Mesendoderm (in vitro differentiated cells): Measurements from ENCODE around the gene PKN2.

ENCODE experiments used
- DNase-seq: peaks from one replicate; pipeline ENCODE4 v3.0.0; 2013
- H2AK5ac ChIP-seq: 2 replicates; pipeline ENCODE4 v1.6.1; 2013; ENCODE audit warnings: low read length, inconsistent platforms
- H2BK120ac ChIP-seq: 2 replicates; pipeline ENCODE4 v1.6.1; 2013; ENCODE audit warnings: low read depth, mild to moderate bottlenecking, low read length, moderate library complexity, mixed read lengths
- H2BK15ac ChIP-seq: replicated peaks from 2 replicates; pipeline ENCODE4 v1.6.1; 2013; ENCODE audit warnings: low read depth, mild to moderate bottlenecking, moderate library complexity
- H2BK5ac ChIP-seq: 2 replicates; pipeline ENCODE4 v1.6.1; 2013; ENCODE audit warnings: low read length, inconsistent platforms
- H3K18ac ChIP-seq: 2 replicates; pipeline ENCODE4 v1.6.1; 2013; ENCODE audit warnings: mild to moderate bottlenecking, low read length, mixed read lengths
- H3K23ac ChIP-seq: one replicate; pipeline ENCODE4 v1.6.1; 2013; ENCODE audit warnings: low read length
- H3K27ac ChIP-seq: 2 replicates; pipeline ENCODE4 v1.5.1; 2013; ENCODE audit warnings: low read depth, mild to moderate bottlenecking, inconsistent platforms, low read length, moderate library complexity
- H3K27me3 ChIP-seq: 2 replicates; pipeline ENCODE4 v1.6.1; 2013; ENCODE audit warnings: low read length, control low read depth, mild to moderate bottlenecking, inconsistent platforms; ENCODE audit not compliant: insufficient read depth, poor library complexity
- H3K36me3 ChIP-seq: 2 replicates; pipeline ENCODE4 v1.6.1; 2013; ENCODE audit warnings: low read length, inconsistent platforms; ENCODE audit not compliant: control insufficient read depth, insufficient read depth
- H3K4ac ChIP-seq: one replicate; pipeline ENCODE4 v1.6.1; 2013; ENCODE audit warnings: low read depth, mild to moderate bottlenecking, low read length, moderate library complexity
- H3K4me1 ChIP-seq: 2 replicates; pipeline ENCODE4 v1.6.1; 2013; ENCODE audit warnings: low read depth, low read length, inconsistent platforms; ENCODE audit not compliant: control insufficient read depth
- H3K4me2 ChIP-seq: 2 replicates; pipeline ENCODE4 v1.6.1; 2013; ENCODE audit warnings: low read length
- H3K4me3 ChIP-seq: 2 replicates; pipeline ENCODE4 v1.5.1; 2013; ENCODE audit warnings: mild to moderate bottlenecking, low read length
- H3K56ac ChIP-seq: one replicate; pipeline ENCODE4 v1.6.1; 2013; ENCODE audit warnings: low read length
- H3K79me1 ChIP-seq: 2 replicates; pipeline ENCODE4 v1.6.1; 2013; ENCODE audit warnings: low read length, inconsistent platforms
- H3K79me2 ChIP-seq: 2 replicates; pipeline ENCODE4 v1.6.1; 2013; ENCODE audit warnings: mild to moderate bottlenecking, low read length; ENCODE audit not compliant: control insufficient read depth, insufficient read depth
- H3K9ac ChIP-seq: 2 replicates; pipeline ENCODE4 v1.6.1; 2013; ENCODE audit warnings: low read length, inconsistent platforms
- H4K5ac ChIP-seq: one replicate; pipeline ENCODE4 v1.6.1; 2013; ENCODE audit warnings: low read length
- H4K8ac ChIP-seq: one replicate; pipeline ENCODE4 v1.6.1; 2013; ENCODE audit warnings: low read depth, mild to moderate bottlenecking, control low read depth, low read length, moderate library complexity
- WGBS: extraction: QIAGEN DNeasy Blood & Tissue Kit; methylation state at CpG from one replicate; pipeline ENCODE4 v1.1.7; 2013; ENCODE audit warnings: low lambda C conversion rate, missing lambda C conversion rate; ENCODE audit not compliant: insufficient coverage; ENCODE audit errors: extremely low coverage; 5-methylcytosine and 5-hydroxymethylcytosine counted together

PKN2 gene

GRCh38 chr1:88661951-88662699, 21.9 kb upstream of the PKN2 start:
- Histone ChIP-seq H2BK5ac (peak overlapping the region; percentile 8), H3K23ac (no peak overlapping the region), H4K5ac (no peak overlapping the region), H3K4me3 (no peak overlapping the region), H3K4ac (no peak overlapping the region), H3K27ac (no peak overlapping the region), H3K79me2 (no peaks in the 10 kb centered on the region), H4K8ac (no peak overlapping the region), H3K79me1 (no peaks in the 10 kb centered on the region), H2AK5ac (no peak overlapping the region), H3K27me3 (peaks cover 2% of the 10 kb centered on the region), H3K4me1 (no peaks in the 10 kb centered on the region), H3K9ac (no peak overlapping the region), H3K36me3 (no peaks in the 10 kb centered on the region), H3K56ac (peak overlapping the region; percentile 26), H3K18ac (no peak overlapping the region), H2BK120ac (no peak overlapping the region), H2BK15ac (no peak overlapping the region), H3K4me2 (no peak overlapping the region)
- no CpG with 5 or more reads among the region's 2 CpGs for WGBS
- peak; percentile 91 for DNase-seq

GRCh38 chr1:88662723-88663122, 21.4 kb upstream of the PKN2 start:
- DNase-seq, result peak; percentile 28
- Histone ChIP-seq H2BK15ac (peak overlapping the region; percentile 57), H3K4me2 (no peak overlapping the region), H2BK5ac (peak overlapping the region; percentile 6), H3K56ac (no peak overlapping the region), H3K9ac (no peak overlapping the region), H4K8ac (no peak overlapping the region), H2AK5ac (no peak overlapping the region), H3K79me1 (no peaks in the 10 kb centered on the region), H4K5ac (no peak overlapping the region), H3K27ac (peak overlapping the region; percentile 67), H3K4me1 (no peaks in the 10 kb centered on the region), H3K79me2 (no peaks in the 10 kb centered on the region), H3K27me3 (peaks cover 2% of the 10 kb centered on the region), H3K18ac (no peak overlapping the region), H3K4ac (no peak overlapping the region), H3K4me3 (no peak overlapping the region), H3K23ac (no peak overlapping the region), H3K36me3 (no peaks in the 10 kb centered on the region), H2BK120ac (no peak overlapping the region)
- no CpG with 5 or more reads among the region's 2 CpGs for WGBS

DNA sequence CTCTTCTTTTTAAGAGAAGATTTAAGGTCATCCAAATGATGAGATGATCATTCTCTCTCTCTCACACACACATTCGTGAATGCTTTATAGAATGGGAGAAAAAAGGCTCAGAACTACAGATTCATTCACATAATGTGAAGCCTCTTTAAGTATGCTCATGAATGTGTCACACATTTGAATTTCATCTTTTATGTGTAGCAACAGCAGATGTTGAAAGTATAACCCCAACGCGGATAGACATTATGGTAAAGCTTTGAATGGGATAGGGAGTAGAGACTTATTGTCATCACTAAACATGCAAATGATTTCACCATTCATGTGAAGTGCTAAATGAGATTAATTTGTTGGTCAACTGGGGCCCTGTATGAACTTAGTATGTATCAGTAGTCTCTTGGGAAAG, 15.7 kb upstream of the PKN2 start:
- Histone ChIP-seq H4K5ac (no peak overlapping the region), H3K79me2 (no peaks in the 10 kb centered on the region), H3K4me3 (no peak overlapping the region), H3K4me2 (no peak overlapping the region), H3K4me1 (no peaks in the 10 kb centered on the region), H2BK120ac (no peak overlapping the region), H3K27ac (no peak overlapping the region), H3K36me3 (no peaks in the 10 kb centered on the region), H3K79me1 (no peaks in the 10 kb centered on the region), H3K4ac (no peak overlapping the region), H2BK15ac (no peak overlapping the region), H3K9ac (no peak overlapping the region), H3K23ac (no peak overlapping the region), H3K56ac (no peak overlapping the region), H3K18ac (no peak overlapping the region), H3K27me3 (peaks cover 2% of the 10 kb centered on the region), H2AK5ac (no peak overlapping the region), H4K8ac (no peak overlapping the region), H2BK5ac (no peak overlapping the region)
- WGBS, result no CpG with 5 or more reads among the region's 3 CpGs
- no peak for DNase-seq

GRCh38 chr1:88670462-88670861, 13.6 kb upstream of the PKN2 start:
- H3K18ac ChIP-seq, result no peak overlapping the region
- no peaks in the 10 kb centered on the region for H3K4me1 ChIP-seq
- no peak overlapping the region for H3K4me2 ChIP-seq
- no peak overlapping the region for H2BK120ac ChIP-seq
- H3K79me1 ChIP-seq, result no peaks in the 10 kb centered on the region
- H3K79me2 ChIP-seq, result no peaks in the 10 kb centered on the region
- no peak overlapping the region for H3K4me3 ChIP-seq
- H3K4ac ChIP-seq, result no peak overlapping the region
- no peak overlapping the region for H2BK15ac ChIP-seq
- no peak overlapping the region for H3K56ac ChIP-seq
- no peak overlapping the region for H4K8ac ChIP-seq
- no peak overlapping the region for H3K9ac ChIP-seq
- H2AK5ac ChIP-seq, result no peak overlapping the region
- no peak for DNase-seq
- H2BK5ac ChIP-seq, result no peak overlapping the region
- no peaks in the 10 kb centered on the region for H3K36me3 ChIP-seq
- no peak overlapping the region for H4K5ac ChIP-seq
- no peak overlapping the region for H3K23ac ChIP-seq
- H3K27ac ChIP-seq, result no peak overlapping the region
- peaks cover 2% of the 10 kb centered on the region for H3K27me3 ChIP-seq
- WGBS, result no CpG with 5 or more reads among the region's 3 CpGs

DNA sequence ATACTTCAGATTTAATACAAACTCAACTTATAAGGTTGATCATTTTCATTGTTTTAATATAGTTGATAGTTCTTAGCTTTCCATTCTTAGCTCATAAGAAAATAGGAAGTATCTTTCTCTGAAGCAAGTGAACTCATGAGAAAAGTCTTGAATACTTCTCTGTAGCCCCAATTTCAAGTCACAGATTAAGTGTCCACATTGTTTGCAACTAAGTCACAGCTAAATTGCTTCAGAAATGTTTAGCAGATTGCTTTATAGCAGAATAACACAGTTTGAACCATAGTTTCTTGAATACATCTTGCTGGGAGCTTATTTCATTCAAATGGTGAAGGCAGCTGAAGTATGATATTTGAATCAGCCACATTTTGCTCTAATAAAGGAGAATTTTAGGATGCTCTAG, 10.6 kb upstream of the PKN2 start:
- no peaks in the 10 kb centered on the region for H3K79me2 ChIP-seq
- no peak overlapping the region for H3K18ac ChIP-seq
- H3K4me3 ChIP-seq, result no peak overlapping the region
- no peaks in the 10 kb centered on the region for H3K27me3 ChIP-seq
- no peak overlapping the region for H3K23ac ChIP-seq
- H3K4ac ChIP-seq, result no peak overlapping the region
- no peaks in the 10 kb centered on the region for H3K36me3 ChIP-seq
- H3K79me1 ChIP-seq, result no peaks in the 10 kb centered on the region
- H2BK15ac ChIP-seq, result no peak overlapping the region
- no peak overlapping the region for H2BK120ac ChIP-seq
- H4K5ac ChIP-seq, result no peak overlapping the region
- H3K4me1 ChIP-seq, result no peaks in the 10 kb centered on the region
- H2AK5ac ChIP-seq, result no peak overlapping the region
- DNase-seq, result no peak
- H3K9ac ChIP-seq, result no peak overlapping the region
- H2BK5ac ChIP-seq, result no peak overlapping the region
- H3K56ac ChIP-seq, result no peak overlapping the region
- H3K27ac ChIP-seq, result no peak overlapping the region
- no peak overlapping the region for H4K8ac ChIP-seq
- H3K4me2 ChIP-seq, result no peak overlapping the region

DNA sequence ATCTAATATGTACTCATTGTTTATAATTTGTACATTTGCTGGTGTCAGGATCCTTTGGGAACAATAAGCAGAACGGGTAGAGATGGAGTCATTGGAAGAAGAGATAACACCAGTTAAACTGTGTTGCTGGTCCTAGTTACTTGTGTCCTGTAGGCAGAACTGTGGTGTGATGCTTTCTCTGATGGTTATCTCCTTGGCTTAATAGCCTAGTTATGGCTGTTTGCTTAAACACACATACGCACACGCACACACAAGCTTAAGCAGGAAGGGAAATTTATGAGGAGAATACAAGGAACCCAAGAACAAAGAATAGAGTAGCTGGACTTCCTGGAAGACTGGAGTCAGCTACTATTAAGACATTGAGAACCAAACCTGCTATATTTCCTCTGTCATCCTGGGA, 5.7 kb upstream of the PKN2 start:
- no peaks in the 10 kb centered on the region for H3K36me3 ChIP-seq
- no peak overlapping the region for H2BK15ac ChIP-seq
- H3K27ac ChIP-seq, result no peak overlapping the region
- no peak overlapping the region for H3K4me2 ChIP-seq
- H3K4ac ChIP-seq, result no peak overlapping the region
- no peak overlapping the region for H2AK5ac ChIP-seq
- peaks cover 3% of the 10 kb centered on the region for H3K4me1 ChIP-seq
- no peak overlapping the region for H3K4me3 ChIP-seq
- no peak overlapping the region for H3K23ac ChIP-seq
- no peak overlapping the region for H3K56ac ChIP-seq
- H3K18ac ChIP-seq, result no peak overlapping the region
- no CpG with 5 or more reads among the region's 3 CpGs for WGBS
- H2BK5ac ChIP-seq, result no peak overlapping the region
- no peak overlapping the region for H3K9ac ChIP-seq
- no peaks in the 10 kb centered on the region for H3K79me2 ChIP-seq
- peaks cover 2% of the 10 kb centered on the region for H3K79me1 ChIP-seq
- H4K5ac ChIP-seq, result no peak overlapping the region
- H3K27me3 ChIP-seq, result no peaks in the 10 kb centered on the region
- H2BK120ac ChIP-seq, result no peak overlapping the region
- DNase-seq, result no peak
- no peak overlapping the region for H4K8ac ChIP-seq
